Measurements from ENCODE around the gene BUD23. TPM values are rescaled to one million over a fixed set of nuclear protein-coding genes. Genes with fewer than 3 reads are reported as not detected.

Gene BUD23
- total RNA-seq, 1 experiment from 2014 or later = 78.1 TPM

GRCh38 chr7:73685311-73685710 lies 1.9 kb downstream of the BUD23 start:
- Histone ChIP-seq H3K4me1 (ENCODE audit: insufficient read depth, low read length) (peaks cover 4% of the 10 kb centered on the region; the same call in 1 of the 2 replicates), H3K27ac (ENCODE audit: insufficient read length, low read depth, low read length) (no peak overlapping the region), H2BK12ac (ENCODE audit: insufficient read length, low read depth, low read length) (no peak overlapping the region), H4K5ac (ENCODE audit: insufficient read length, low read depth, low read length) (no peak overlapping the region), H2AK5ac (ENCODE audit: insufficient read length, low read length) (no peak overlapping the region), H3K23me2 (ENCODE audit: insufficient read length, low read depth, low read length, poor library complexity, severe bottlenecking) (peaks cover 12% of the 10 kb centered on the region), H3K4ac (ENCODE audit: low read depth, low read length) (no peak overlapping the region), H2AFZ (ENCODE audit: low read length) (no peak overlapping the region), H3K56ac (ENCODE audit: insufficient read length, low read depth, low read length) (no peak overlapping the region), H4K91ac (ENCODE audit: insufficient read length, low read depth, low read length) (no peak overlapping the region), H2BK20ac (ENCODE audit: low read depth, low read length, poor library complexity, severe bottlenecking) (no peak overlapping the region), H3K23ac (ENCODE audit: insufficient read length, low read depth, low read length) (no peak overlapping the region), H4K20me1 (ENCODE audit: control insufficient read depth, insufficient read depth, insufficient read length) (peaks cover 3% of the 10 kb centered on the region), H3K79me2 (ENCODE audit: insufficient read depth, low read length) (peaks cover 23% of the 10 kb centered on the region; the same call in 1 of the 2 replicates), H3K4me2 (ENCODE audit: insufficient read depth, insufficient read length, low read length) (no peak overlapping the region), H3K27me3 (ENCODE audit: insufficient read depth, low read length) (no peaks in the 10 kb centered on the region), H3K14ac (ENCODE audit: insufficient read depth, low read length) (no peak overlapping the region), H2BK15ac (ENCODE audit: low read depth, low read length) (no peak overlapping the region), H3K9ac (ENCODE audit: extremely low read depth, insufficient read length, low read length) (no peak overlapping the region), H3K18ac (ENCODE audit: insufficient read length, low read depth, low read length) (no peak overlapping the region), H3K9me3 (ENCODE audit: control insufficient read depth, low read depth, low read length) (no peaks in the 10 kb centered on the region), H2BK5ac (ENCODE audit: insufficient read length, low read length) (no peak overlapping the region), H2BK120ac (ENCODE audit: low read depth, low read length, poor library complexity, severe bottlenecking) (no peak overlapping the region), H3K79me1 (ENCODE audit: insufficient read depth, low read depth, low read length, poor library complexity, severe bottlenecking) (peaks cover 19% of the 10 kb centered on the region), H3T11ph (ENCODE audit: low read length) (no peak overlapping the region), H4K8ac (replicated peaks; ENCODE audit: insufficient read length, low read depth, low read length) (no peak overlapping the region)
- TF ChIP-seq, protein P1, sequence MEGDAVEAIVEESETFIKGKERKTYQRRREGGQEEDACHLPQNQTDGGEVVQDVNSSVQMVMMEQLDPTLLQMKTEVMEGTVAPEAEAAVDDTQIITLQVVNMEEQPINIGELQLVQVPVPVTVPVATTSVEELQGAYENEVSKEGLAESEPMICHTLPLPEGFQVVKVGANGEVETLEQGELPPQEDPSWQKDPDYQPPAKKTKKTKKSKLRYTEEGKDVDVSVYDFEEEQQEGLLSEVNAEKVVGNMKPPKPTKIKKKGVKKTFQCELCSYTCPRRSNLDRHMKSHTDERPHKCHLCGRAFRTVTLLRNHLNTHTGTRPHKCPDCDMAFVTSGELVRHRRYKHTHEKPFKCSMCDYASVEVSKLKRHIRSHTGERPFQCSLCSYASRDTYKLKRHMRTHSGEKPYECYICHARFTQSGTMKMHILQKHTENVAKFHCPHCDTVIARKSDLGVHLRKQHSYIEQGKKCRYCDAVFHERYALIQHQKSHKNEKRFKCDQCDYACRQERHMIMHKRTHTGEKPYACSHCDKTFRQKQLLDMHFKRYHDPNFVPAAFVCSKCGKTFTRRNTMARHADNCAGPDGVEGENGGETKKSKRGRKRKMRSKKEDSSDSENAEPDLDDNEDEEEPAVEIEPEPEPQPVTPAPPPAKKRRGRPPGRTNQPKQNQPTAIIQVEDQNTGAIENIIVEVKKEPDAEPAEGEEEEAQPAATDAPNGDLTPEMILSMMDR (conservative IDR thresholded peaks at IDR 0.05) = no peak
- no peaks in the 10 kb centered on the region; the same call in 1 of the 2 replicates for H3K27me3 Mint-ChIP-seq (ENCODE audit: low read depth)
- DNase-seq = no peak
- no peaks in the 10 kb centered on the region for H3K9me3 Mint-ChIP-seq
- H3K36me3 Mint-ChIP-seq (ENCODE audit: insufficient read depth in 1 of 3, low read depth in 3 of 3) = peaks cover 32 to 49% (median 40%) of the 10 kb centered on the region in 3 experiments; a peak in 6 of 7 replicates
- peaks cover 14 to 23% of the 10 kb centered on the region in 2 experiments for H3K4me1 Mint-ChIP-seq
- peak overlapping the region; percentile 79 to 90; a peak in 3 of 5 replicates for H3K4me3 Mint-ChIP-seq
- WGBS (ENCODE audit: extremely low coverage, insufficient read length, low lambda C conversion rate) = no CpG with 5 or more reads among the region's 18 CpGs
- no peak overlapping the region for H3K27ac Mint-ChIP-seq
